GM10266 (cell line): ENCODE results near the gene PXN.
"Not testable (repeated sequence)": the region's sequence is repeated elsewhere in the genome, so short reads cannot be mapped to it uniquely, and the experiment has no call there.

Experiments
- DNase-seq: peaks from one replicate; pipeline ENCODE4 v3.0.0; 2012; ENCODE audit errors: extremely low spot score
- CTCF ChIP-seq: IDR thresholded peaks from 2 replicates; pipeline ENCODE4 v1.5.1; 2012; ENCODE audit warnings: mild to moderate bottlenecking, low read depth; ENCODE audit not compliant: control insufficient read depth, insufficient read depth; ENCODE audit errors: missing control alignments

PXN gene

GRCh38 chr12:120194534-120195395 lies 70.8 kb downstream of the PXN start, which contains the start of gene GCN1:
Gene GCN1, minus strand, starts transcription at chr12:120194715. Its CDS starts 18 bp downstream, at chr12:120194697.
- DNase-seq, result peak; percentile 88
- TF ChIP-seq CTCF, result no peak

- DNase-seq, result no peak
- TF ChIP-seq CTCF, result no peak
Measured at GRCh38 chr12:120194226-120194533, 71.3 kb downstream of the PXN start.

GRCh38 chr12:120193286-120193685 lies 72.2 kb downstream of the PXN start:
- DNase-seq, result not testable (repeated sequence)

GRCh38 chr12:120190985-120191480 lies 74.5 kb downstream of the PXN start:
- DNase-seq, result no peak
- TF ChIP-seq CTCF, result no peak

GRCh38 chr12:120190386-120190785 lies 75.1 kb downstream of the PXN start:
- no peak for TF ChIP-seq CTCF
- no peak for DNase-seq

- DNase-seq, result no peak
- no peak for TF ChIP-seq CTCF
Measured at GRCh38 chr12:120186654-120187053, 78.9 kb downstream of the PXN start.

- no peak for DNase-seq
- TF ChIP-seq CTCF, result no peak
Measured at GRCh38 chr12:120183211-120183631, 82.3 kb downstream of the PXN start.

GRCh38 chr12:120181991-120182631 lies 83.4 kb downstream of the PXN start:
- no peak for TF ChIP-seq CTCF
- DNase-seq, result no peak
